Islet of Langerhans (tissue), 1 donor: ENCODE data around the gene COL23A1.

Experiments used
- FAIRE-seq: peaks from one replicate; lab custom pipeline; 2011; peaks lifted over from hg19 to GRCh38; lab: Jason Lieb, UNC

Gene COL23A1

DNA sequence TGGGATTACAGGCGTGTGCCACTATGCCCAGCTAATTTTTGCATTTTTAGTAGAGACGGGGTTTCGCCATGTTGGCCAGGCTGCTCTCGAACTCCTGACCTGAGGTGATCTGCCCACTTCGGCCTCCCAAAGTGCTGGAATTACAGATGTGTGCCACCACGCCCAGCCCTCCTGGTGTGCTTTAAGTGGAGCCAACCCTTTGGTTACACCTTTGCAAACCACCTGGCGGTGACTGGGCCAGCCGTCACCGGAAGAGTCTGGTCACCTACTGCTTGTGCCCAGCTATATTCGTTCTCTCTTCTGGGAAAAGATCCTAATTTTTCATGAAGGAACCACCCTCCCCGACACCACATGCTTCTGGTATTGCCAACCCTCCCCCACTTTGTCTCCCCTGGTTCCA lies 35.9 kb downstream of the COL23A1 start:
- no peak for FAIRE-seq

DNA sequence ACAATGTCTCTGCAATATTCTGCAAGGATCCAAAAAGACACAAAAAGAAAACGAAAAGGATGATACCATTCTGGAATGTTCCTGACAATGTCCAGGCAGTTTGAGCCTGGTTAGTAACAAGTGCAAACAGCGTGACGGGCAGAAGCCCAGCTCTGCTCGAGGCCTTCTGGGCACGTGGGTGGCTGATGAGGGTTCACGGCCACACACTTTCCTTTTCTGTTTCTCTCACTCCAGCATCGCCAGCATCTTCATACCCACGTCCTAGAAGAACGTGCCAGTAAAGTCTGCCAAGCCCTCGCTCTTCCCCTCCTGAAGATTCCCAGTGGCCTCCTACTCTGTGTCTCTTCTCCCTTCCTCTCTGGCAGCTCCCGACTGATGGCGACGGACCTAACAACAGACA lies 36.7 kb downstream of the COL23A1 start:
- no peak for FAIRE-seq

DNA sequence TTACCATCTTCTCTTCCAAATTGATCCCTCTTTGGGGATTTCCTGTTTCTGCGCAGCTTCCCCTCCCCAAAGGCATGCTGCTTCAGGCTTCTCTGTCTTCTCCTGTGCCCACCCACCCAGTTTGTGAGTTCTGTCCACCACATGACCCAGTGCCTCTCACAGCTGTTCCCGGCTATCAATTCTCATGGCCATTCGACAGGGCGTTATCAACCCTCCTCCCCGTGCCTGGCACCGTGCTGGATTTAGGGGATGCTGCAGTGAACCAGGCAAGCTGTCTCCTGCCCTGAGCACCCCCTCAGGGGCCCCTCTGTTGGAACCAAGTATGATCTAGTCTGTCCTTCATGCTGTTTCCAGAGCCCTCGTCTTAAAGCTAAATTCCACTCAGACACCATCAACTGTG lies 38.7 kb downstream of the COL23A1 start:
- FAIRE-seq = no peak

DNA sequence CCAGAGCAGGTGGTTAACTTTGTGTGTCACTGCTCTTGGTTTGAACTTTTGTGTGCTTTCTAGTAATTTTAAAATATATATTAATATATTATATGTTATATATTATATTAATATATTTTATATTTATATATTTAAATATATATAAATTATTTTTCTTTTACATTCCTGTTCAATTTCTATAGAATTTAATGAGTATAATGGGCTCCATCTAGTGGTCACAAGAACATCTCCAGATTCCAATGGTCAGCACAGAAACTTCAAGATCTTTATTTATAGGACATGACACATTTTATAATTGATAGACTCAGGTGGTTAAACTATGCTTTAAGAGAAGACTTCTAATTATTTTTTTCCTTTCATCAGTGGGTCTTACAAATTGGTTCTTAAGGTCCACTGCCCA lies 39.1 kb downstream of the COL23A1 start:
- peak; percentile 96 for FAIRE-seq

DNA sequence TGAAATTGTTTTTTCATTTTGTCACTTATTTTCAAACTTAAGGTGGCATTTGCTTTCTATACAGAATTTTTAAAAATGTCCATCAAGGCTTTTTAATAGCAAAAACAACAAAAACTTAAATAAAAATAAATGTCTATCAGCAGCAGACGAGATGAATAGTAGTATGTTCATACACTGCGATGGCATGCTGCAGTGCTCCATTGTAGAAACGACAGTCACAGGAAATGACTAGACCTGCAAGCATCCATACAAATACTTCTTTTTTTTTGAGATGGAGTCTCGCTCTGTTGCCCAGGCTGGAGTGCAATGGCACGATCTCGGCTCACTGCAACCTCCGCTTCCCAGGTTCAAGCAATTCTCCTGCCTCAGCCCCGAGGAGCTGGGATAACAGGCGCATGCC lies 41.4 kb downstream of the COL23A1 start:
- FAIRE-seq = no peak

DNA sequence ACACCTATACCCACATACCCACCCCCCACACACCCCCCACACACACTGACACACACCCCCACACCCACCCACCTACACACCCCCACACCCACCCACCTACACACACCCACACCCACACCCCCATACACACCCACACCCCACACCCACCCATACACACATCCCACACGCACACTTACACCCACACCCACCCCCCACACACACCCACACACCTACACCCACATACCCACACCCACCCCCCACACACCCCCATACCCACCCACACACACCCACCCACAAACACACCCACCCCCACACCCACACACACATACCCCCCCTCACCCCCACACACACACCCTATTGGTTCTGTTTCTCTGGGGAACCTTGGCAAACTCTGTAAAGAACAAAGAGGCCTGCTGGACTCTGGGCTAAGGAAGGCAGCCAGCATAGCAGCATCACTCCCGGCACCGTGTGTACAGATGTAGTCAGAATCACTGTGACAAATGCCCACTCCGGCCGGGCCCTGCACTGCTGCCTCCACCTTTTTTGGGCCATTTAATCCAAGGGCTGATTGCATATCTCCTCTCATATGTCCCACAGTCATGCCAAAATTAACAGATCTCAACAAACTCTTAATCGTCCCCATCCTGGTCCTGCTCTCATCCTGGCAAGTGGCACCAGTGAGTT lies 42.3 kb downstream of the COL23A1 start:
- no peak for FAIRE-seq

DNA sequence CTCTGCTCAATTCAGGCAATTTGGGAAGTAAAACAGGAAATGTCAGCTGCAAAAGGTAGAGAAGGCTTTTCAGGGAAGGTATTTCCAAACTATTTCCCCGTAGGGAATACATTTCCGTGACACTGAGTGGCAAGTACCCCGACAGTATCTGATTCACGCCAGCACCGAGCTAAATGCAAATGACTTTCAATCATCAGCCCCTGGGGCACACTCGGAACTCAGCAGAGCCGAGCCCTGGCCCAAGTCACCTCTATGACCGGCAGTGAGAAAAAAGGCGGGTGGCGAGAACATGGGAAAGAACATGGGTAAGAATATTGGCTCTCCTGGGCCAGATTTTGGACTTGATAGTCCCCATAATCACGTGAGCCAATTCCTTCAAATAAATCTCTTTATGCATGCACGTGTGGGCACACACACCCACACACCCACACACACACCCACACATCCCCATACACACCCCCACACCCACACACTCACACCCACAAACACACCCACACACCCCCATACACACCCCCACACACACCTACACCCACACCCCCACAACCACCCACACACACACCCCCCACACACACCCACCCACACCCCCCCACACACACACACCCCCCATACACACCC lies 43.0 kb downstream of the COL23A1 start:
- FAIRE-seq = no peak

DNA sequence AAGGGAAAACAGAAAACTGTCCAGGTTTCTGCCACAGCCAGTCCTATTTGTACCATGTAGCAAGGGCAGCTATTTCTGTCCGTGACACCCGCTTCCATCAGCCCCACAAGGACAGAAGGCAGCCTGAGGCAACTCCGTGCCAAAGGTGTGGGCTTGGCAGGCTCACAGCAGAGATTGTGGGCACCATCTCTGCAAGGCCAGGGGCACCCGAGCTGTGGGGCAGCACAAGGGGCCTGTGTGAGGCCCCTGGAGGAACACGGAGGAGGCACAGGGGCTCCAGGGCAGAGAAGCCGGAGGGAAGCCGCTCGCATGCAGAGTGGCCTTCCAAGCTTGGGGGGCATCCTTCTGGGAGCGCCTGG lies 43.5 kb downstream of the COL23A1 start:
- no peak for FAIRE-seq

DNA sequence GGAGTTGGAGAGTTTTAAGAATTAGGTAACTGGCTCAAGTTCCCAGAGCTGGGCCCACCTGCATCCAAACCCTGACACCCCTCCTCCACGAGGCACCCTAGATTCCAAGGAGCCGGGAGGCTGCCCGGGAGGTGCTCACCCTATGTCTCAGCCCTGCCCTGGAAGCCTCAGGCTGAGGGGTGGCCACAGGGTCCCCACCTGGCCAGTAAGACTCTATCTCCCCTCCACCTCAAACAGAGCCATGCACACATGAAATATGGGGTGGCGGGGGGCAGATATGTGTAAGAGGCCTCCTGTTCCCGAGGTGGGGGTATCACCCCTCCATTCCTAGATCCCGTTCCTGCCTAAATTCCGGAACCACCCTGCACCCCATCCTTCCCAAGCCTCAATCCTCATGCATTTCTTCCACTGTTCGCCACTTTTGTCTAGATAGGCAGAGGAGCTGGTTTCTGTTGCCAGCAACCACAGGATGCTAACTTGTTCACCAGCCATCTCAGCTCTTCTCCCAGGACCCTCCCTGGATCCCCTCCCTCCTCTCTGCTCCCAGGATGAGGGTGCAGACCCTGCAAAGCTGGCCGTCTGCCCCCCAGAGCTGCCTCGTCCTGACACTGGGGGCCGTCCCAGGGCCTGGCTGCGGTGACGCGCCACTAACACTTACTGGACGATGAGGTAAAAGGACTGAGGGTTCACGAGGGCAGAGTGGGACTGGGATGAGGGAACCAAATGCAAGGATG lies 44.1 kb downstream of the COL23A1 start:
- no peak for FAIRE-seq

DNA sequence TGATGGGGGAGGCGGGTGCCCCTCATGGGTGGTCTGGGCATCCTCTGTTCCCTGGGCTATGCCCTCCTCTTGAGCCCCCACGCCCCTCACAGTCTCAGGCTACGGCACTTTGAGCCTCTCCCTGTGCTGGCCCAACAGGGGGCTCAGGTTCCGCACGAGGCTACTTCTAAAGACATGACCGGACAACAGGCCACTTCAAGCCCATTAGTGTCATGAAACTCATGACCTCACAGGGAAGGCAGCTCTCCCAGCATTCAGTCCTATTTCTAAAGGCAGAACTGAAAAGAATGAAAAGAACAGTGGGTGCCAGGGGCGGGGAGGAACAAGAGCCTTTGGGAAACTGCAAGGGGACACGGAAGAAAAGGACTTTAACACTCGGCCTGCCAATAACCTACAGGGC lies 45.0 kb downstream of the COL23A1 start:
- no peak for FAIRE-seq

DNA sequence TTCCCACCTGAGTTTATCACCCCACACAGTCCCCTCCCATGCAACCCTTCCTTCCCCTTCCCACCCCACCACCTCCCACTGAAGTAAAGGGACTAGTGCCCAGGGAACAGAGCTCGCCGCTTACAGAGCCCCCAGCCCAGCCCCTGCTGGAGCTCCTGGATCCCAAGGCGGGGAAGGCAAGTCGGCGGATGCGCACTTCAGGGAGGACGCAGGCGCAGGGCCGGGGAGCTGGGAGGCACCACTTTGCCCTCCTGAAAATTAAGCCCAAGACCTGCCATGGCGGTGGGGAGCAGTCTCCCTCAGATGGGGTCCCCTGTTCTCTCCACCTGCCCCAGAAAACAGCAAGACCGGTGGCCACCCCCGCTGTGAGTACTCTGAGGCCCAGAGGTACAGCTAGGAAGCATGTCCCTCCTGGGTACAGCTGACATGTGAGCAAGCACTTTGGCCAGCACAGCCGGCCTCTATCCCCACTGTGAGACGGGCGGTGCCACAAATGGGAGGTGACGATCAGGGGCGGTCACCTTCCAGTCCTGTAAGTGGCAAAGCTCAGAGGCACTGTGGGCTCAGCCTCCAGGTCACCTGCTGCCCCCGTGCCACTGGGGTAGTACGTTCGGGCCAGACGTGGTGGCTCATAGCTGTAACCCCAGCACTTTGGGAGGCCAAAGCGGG lies 45.9 kb downstream of the COL23A1 start:
- no peak for FAIRE-seq

DNA sequence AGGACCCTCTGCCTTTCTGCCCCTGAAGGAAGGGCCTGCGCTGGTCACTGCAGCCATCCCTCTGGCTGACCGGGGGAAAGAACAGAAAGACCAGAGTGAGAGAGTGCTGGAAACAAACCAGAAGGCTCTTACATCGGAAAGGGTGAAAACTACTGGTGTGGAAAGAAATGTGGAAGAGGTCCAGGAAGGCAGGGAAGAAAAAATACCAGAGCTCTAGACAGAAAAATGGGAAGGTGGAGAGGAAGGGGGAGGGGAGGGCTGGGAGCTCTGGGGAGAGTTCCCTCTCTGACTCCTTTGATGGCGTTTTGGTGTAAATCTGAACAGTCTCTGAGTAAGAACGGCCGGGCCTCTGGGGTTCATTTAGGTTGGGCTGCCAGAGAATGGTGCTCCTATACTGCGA lies 47.7 kb downstream of the COL23A1 start:
- FAIRE-seq = no peak

DNA sequence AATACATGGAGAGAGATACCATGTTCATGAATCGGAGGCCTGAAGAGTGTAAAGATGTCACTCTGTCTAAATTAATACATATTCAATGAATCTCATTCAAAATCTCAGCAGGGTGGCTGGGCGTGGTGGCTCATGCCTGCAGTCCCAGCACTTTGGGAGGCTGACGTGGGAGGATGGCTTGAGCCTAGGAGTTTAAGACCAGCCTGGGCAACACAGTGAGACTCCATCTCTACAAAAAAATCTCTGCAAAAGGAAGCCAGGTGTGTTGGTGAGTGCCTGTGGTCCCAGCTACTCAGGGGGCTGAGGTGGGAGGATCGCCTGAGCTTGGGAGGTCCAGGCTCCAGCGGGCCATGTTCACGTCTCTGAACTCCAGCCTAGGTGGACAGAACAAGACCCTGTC lies 49.7 kb downstream of the COL23A1 start:
- FAIRE-seq = no peak

DNA sequence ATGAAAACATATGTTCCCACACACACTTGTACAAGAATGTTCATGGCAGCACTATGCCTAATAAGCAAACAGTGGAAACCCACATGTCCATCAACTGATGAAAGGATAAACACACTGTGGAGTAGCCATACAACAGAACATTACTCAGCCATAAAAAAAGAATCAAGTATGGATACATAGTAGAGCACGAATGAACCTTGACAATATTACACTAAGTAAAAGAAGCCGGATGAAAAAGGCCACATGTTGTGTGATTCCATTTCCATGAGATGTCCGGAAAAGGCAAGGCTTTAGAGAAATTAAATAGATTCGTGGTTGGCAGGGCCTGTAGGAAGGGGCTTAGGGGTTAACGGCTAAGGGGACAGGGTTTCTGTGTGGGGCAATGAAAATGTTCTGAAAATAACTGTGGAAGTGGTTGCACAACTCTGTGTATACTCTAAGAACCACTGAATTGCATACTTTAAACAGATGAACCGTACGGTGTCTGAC lies 51.4 kb downstream of the COL23A1 start:
- no peak for FAIRE-seq

DNA sequence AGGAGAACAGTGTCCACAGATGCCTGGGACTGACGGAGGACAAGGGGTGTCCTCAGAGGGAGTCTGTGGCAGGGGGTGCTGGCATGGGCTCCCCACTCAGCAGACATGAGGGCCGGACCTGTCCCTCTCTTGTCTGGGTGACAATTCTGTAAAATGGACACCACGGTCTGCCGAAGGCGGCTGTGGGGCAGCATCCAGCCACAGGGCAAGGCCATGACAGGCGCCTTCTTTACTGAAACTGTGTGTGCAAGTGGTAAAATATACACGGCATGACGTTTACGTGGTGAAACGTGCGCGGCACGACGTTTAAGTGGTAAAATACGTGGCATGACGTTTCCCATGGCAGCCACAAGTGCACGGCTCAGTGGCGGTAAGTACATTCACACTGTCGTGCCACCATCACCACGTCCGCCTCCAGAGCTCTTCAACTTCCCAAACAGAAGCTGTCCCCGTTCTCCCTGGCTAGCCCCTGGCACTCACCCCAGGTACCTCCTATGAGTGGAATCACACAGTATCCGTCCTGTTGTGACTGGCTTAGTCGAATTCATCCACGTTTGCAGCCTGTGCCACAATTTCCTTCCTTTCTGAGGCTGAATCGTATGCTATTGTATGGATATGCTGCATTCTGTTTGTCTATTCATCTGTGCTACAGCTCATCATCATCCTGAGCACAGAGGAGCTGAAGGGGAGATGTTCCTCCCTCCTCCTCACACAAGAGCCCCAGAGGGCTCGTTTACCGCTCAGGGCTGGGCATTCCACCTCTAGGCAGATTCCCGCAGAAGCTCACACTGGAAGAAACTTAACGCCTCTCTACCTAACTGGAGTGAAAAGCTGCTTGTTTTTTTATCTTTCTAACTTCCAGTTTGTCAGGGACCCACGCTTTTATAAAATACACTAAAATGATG lies 52.5 kb downstream of the COL23A1 start:
- no peak for FAIRE-seq

DNA sequence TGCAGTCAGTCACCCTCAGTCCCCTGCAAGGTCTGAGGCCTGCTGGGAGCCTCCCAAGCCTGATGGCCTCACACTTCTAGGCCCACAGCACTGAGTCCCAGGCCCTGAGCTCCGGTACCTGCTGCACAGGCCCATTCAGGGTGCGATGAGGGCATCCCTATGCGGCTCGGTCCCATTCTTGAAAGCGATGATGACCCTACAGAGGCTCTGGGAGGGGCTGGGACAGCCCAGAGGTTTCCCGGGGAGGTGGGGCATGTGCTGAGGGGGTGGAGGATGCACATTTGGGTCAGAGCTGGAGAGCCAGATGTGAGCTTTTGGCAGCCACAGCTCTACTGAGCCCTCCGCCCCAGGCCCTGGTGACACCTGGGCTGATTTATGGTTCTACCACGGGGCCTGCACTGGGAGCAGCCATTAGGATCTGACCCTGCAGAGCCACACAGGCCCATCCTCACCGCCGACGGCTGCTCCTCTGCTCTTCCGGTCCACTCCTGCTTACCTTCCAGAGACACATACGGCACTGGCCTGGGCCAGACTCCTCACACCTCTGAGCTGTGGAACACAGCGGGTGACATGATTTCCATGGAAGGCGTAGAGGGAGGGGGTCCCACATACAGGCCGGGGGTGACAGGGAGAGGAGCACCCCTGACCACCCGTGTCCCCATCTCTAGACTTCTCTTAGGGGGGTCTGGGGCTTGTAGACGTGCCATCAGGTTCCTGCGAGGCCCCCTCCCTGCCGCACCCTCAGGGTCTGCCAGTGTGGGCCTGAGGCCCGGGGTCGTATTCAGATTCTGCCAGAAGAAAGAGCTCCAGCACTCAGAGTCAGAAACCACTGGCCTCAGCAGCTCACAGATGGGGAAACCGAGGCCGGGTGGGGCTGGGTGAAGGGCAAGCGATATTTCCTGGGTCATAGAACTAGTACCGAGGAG lies 53.4 kb downstream of the COL23A1 start:
- FAIRE-seq = no peak

DNA sequence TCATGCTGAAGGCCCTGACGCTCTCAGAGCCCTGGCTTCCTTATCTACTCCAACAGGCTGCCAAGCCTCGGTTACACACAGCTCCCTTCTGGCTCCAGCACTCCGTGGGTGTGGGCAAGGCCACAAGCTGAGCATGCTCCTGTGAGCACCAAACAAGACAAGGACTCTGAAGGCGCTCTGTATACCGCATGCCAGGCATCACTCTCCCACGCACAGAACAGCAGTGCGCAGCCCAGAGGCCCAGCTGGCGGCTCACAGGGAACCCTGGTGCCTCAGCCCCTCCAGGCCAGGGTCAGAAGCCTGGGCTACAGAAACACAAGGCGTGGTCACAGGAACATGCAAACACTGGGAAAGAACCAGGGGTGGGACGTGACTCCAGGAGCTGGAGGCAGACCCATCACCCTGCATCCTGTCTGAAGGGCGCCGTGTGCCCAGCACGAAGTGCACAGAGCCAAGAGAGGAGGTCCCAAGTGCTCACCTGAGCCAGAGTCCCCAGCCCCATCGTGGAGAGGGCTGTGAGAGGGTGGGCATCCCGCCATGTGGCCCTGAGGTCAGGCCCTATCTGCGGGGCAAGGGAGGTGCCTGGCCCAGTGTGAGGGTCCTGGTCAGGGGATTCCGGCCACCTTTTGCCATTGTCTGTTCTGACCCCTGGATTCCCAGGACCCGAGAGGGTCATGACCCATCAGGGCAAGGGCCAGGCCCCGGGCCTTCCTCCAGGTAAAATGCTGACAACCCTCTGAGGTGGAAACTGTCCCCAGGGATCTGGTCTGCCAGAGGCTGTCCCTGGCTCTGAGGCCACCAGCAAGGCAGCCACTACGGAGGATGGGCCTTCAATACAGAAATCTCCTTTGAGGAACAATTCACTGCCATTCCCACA lies 54.7 kb downstream of the COL23A1 start:
- no peak for FAIRE-seq

DNA sequence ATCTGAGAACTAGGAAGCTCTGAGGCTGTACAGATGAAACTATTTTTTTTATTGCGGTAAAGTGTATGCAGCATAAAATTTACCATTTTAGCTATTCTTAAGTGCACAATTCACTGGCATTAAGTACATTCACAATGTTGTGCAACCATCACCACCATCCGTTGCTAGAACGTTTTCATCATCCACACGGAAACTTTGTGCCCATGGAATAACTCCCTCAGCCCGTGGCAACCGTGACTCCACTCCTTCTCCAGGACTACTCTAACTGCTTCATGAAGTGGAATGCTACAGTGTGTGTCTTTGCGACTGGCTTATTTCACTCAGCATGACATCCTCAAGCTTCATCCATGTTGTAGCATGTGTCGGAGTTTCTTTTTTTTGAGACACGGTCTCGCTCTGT lies 57.1 kb downstream of the COL23A1 start:
- FAIRE-seq = no peak

DNA sequence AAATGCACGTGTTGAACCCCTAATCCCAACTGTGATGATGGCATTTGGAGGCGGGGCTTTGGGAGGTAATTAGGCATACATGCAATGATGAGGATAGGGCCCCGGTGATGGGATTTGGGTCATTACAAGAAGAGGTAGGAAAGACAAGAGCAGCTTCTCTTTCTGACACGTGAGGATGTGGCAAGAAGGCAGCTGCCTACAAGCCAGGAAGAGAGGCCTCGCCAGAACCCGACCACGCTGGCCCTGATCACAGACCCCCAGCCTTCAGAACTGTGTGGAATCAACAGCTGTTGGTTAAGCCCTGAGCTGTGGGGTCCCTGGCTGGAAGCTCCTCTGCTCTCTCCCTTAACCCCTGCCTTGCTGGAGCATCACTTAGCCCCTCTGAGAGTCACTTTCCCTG lies 57.5 kb downstream of the COL23A1 start:
- no peak for FAIRE-seq

DNA sequence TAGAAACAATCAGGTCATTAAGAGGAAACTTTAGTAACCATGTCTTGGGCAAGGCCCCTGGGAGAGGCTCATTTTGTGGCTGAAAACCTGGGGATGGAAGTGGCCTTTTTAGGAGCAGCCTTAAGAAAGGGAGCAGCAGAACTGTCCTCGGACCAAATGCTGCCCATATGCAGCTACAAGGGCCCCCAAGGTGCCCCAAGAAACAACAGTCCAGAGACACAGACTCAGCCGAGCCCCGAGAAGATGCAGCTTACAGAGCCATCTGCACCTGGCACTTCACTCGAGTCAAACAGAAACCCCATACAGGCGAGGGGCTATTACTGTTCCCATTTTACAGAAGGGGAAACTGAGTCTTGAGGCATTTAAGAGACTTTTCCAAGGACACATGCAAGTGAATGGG lies 58.0 kb downstream of the COL23A1 start:
- no peak for FAIRE-seq
